GM12873 (cell line): Measurements from ENCODE around the gene GRIN2A.

ENCODE experiments used
- CTCF ChIP-seq: IDR thresholded peaks from 2 replicates; pipeline ENCODE4 v1.5.1; 2012; ENCODE audit warnings: low read depth, mild to moderate bottlenecking, moderate library complexity, low read length, control low read depth; ENCODE audit not compliant: insufficient read depth; ENCODE audit errors: missing control alignments

Gene GRIN2A

DNA sequence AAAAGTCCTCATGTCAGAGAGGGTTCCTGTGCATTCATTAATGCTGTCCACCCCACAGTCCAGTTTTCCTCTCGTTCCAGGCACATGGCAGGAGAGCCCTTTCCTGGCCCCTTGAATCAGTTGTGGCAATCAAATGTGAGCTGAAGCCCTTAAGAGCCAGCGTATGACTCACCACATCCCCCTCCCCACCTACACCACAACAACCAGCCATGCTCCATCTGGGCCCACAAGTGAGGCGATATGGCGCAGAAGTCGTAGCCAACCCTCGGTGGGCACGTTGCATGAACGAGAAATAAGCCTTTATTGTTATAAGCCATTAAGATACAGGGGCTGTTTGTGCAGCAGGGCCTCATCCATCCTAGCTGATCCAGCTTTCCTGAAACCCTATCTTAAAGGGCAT lies 28.2 kb downstream of the GRIN2A start:
- no peak for TF ChIP-seq CTCF

- no peak for TF ChIP-seq CTCF
Measured at GRCh38 chr16:10151718-10152117, 30.5 kb downstream of the GRIN2A start.

DNA sequence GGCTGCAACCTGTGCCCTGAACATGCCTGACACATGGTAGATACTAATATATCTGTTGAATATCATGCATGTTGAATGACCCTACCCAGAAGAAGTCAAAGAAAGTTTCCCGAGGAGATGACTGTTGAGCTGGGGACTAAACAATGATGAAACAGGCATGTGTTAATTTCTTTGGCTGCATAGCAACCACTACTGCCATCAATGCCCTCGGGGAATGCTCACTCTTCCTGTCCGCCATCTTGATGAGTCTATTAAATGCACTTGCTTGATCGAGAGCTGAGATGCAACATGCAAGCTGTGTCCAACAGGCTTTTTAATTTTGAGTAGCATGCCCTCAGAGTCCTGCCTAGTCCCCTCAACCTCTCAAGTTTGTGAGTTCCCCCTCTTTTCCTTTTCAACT lies 31.3 kb downstream of the GRIN2A start:
- no peak for TF ChIP-seq CTCF

DNA sequence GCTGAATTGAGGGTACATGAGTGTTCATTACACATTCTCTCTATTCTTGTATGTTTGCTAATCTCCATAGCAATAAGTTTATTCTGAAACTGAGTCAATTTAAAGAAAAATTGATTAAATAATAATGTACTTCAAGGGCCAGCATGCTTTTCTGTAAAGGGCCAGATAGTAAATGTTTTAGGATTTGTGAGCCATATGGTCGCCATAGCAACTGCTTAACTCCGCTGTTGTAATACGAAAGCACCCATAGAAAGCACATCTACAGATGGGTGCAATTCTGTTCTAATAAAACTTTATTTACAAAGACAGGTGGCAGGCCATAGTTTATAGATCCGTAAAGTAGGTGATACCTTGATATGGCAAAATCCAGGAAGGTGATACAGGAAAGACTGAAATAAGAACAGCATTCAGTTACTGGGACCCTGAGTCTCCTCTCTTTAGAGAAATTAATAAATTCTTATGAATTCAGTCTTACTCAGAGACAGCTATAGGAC lies 36.6 kb downstream of the GRIN2A start:
- TF ChIP-seq CTCF = no peak

DNA sequence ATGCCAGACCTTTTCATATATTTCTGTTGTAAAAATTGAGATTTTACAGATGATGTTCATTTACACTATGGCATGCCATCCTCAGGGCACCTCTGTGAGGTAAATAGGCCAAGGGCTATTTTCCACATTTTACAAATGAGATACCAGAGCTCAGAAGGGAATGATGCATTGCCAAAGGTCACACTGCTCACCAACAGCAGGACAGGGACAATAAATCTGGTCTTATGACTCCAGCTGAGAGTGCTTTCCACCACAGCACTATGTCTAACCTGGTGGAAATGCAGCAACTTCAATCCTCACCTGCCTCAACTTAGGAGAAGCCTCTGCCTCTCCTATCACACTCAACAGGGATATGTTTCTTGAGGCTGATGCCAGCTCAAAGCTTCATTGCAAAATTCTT lies 40.6 kb downstream of the GRIN2A start:
- TF ChIP-seq CTCF = no peak

DNA sequence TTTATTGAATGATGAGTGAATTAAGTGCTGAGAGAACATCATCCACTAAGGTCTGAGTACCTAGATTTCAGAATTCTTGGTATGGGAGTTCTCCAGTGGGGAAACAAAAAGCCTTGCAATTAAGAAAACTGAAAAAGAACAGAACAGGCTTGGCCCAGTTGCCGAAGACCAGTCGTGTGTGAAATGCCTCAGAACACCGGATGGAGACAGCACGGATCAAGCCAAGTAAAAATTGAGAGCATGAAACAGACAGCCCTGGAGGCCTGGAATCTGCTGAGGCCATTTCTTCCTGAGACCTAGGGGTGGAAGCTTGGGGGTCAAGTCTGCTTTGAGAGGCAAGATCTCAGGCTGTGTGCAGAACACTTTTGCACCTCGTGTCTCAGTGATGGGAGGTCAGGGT lies 43.3 kb downstream of the GRIN2A start:
- TF ChIP-seq CTCF = no peak

DNA sequence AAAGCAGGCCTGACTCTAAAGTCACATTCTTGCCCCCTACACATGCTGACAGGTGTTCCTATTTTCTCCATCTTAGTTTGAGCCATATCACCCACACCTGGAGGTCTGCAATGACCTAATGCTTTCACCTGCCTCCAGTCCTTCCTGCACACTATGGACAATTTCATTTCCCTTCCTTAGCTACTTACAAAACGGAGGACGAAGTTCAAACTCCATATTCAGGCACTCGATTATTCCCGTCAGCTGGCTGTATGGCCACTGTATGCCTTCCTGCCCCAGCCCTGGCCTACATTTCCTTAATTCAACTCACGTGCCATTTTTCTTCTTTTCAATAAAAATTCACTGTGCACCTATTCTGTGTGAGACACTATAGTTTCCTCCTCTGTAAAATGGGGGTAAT lies 44.9 kb downstream of the GRIN2A start:
- no peak for TF ChIP-seq CTCF

DNA sequence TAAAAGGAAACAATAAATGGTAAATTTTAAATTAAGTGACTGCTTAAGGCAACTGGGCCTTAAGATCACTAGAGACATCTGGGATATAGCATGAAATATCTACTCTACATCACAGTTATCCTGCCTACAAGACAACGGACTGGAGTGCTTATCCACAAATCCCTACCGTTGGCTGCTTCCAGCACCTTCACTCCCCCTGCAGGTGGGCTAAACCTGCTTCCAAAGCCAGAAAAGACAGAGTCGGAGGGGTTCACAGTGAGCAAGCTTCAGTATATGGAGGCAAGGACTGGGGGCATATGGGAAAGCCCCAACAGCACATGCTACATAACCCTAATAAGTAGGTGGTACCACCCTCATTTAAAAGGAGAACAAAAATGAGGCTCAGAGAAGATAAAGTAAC lies 45.3 kb downstream of the GRIN2A start:
- TF ChIP-seq CTCF = no peak
